Right lobe of liver (tissue), 4 donors: ENCODE measurements around the gene PPP1R3F.

Experiments used
- POLR2A ChIP-seq: fragments of 450-650 bp; IDR thresholded peaks from one replicate; pipeline ENCODE4 v1.6.1; 2017; ENCODE audit warnings: antibody characterized with exemption, mild to moderate bottlenecking
- TF ChIP-seq, protein P1 (sequence below), 4 donors: fragments of 200-600 bp in 3 of 4; fragments of 450-650 bp in 1 of 4; IDR thresholded peaks; one replicate each; pipeline versions ENCODE4 v1.5.1 to v1.8.0; 2016 to 2022; ENCODE audit warnings: antibody characterized with exemption in 4 of 4, mild to moderate bottlenecking in 2 of 4
- donor health status: DM: no; HTN: no; CAD: no.
- donor health status: DM: no; HTN: no; CAD: no.
- donor health status: DM: no; HTN: yes; CAD: no.

DNA sequence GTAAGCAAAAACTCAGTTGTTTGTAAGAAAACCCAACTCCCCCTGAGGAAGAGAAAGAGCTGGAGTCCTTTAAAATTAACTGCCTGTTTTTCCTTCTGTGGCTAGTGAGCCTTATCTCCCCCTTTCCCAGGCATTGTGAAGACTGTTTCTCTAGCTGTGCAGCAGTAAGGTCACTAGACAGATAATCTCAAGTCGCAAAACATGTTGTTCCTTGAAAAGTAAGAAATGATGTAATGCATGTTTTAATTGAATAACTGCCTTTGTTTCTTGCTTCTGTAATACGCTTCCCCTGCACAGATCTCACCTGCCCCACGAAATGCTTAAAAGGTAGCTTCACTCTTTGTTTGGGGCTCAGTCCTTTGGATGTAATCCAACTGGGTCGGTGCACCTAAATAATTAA lies 46.5 kb downstream of the PPP1R3F start:
- TF ChIP-seq, protein P1, sequence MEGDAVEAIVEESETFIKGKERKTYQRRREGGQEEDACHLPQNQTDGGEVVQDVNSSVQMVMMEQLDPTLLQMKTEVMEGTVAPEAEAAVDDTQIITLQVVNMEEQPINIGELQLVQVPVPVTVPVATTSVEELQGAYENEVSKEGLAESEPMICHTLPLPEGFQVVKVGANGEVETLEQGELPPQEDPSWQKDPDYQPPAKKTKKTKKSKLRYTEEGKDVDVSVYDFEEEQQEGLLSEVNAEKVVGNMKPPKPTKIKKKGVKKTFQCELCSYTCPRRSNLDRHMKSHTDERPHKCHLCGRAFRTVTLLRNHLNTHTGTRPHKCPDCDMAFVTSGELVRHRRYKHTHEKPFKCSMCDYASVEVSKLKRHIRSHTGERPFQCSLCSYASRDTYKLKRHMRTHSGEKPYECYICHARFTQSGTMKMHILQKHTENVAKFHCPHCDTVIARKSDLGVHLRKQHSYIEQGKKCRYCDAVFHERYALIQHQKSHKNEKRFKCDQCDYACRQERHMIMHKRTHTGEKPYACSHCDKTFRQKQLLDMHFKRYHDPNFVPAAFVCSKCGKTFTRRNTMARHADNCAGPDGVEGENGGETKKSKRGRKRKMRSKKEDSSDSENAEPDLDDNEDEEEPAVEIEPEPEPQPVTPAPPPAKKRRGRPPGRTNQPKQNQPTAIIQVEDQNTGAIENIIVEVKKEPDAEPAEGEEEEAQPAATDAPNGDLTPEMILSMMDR (IDR thresholded peaks at IDR 0.05) = no peak
- TF ChIP-seq POLR2A = no peak
